HG03280 (cell line): Measurements from ENCODE around the gene SLIT3.
A peak's percentile ranks its signal among the peaks of the same experiment; 100 is the strongest.

Source experiments
- ATAC-seq: cut with Tn5 transposase; IDR thresholded peaks from one replicate; pipeline ENCODE4 v1.9.1; 2021; ENCODE audit warnings: mild to moderate bottlenecking, moderate library complexity; ENCODE audit not compliant: unreplicated experiment

The SLIT3 gene

DNA sequence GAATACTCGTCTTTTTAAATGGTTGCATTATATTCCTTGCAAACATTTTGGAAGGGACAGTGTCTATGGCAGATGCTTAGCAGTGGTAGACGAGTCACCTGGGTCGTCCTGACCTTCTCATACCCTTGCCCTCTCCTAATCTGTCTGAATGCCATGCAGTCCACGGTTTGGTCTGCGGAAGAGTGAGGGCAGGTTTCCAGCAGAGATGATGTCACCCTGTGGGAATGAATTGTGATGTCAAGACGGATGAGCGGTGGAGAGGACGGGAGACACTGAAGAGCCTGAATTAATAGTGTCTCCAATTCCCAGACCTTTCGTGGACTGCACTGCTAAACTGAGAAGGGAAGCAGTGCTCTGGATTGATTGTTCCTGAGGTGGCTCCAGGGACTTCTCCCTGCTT lies 392.7 kb downstream of the SLIT3 start:
- no peak for ATAC-seq

- no peak for ATAC-seq
Measured at GRCh38 chr5:168903061-168903460, 397.9 kb downstream of the SLIT3 start.

- no peak for ATAC-seq
Measured at GRCh38 chr5:168899673-168900072, 401.3 kb downstream of the SLIT3 start.

GRCh38 chr5:168899264-168899663 lies 401.7 kb downstream of the SLIT3 start:
- ATAC-seq, result no peak

DNA sequence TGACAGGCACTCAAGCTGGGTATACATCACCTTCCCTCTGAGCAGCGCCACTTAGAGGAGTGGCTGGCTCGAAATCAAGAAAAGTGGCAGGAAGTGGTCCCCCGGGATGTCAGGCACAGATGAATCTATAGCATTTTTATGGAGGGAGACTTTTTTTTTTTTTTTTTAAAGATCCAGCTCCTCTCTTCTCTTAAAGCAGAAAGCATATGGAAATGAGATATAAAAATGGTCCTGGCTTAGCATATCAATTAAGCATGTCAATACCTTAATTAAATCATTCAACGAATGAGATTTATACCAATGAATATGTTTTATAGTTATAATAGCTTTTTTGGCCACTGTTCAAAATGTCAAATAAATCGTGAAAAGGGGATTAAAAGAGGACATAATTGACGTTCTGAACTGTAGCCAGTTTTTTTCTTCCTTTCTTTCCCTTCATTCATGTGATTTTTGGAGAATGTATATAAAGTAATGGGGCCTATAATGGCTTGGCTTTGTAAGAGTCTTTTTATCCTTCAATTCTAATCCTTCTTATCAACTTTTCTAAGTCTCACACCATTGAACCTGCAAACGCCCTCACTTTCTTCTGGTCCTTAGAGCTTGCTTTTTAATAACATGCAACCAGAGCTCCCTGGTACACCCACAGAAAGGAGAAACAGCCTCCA lies 402.6 kb downstream of the SLIT3 start:
- no peak for ATAC-seq

- ATAC-seq, result no peak
Measured at GRCh38 chr5:168897387-168898122, 403.4 kb downstream of the SLIT3 start.

DNA sequence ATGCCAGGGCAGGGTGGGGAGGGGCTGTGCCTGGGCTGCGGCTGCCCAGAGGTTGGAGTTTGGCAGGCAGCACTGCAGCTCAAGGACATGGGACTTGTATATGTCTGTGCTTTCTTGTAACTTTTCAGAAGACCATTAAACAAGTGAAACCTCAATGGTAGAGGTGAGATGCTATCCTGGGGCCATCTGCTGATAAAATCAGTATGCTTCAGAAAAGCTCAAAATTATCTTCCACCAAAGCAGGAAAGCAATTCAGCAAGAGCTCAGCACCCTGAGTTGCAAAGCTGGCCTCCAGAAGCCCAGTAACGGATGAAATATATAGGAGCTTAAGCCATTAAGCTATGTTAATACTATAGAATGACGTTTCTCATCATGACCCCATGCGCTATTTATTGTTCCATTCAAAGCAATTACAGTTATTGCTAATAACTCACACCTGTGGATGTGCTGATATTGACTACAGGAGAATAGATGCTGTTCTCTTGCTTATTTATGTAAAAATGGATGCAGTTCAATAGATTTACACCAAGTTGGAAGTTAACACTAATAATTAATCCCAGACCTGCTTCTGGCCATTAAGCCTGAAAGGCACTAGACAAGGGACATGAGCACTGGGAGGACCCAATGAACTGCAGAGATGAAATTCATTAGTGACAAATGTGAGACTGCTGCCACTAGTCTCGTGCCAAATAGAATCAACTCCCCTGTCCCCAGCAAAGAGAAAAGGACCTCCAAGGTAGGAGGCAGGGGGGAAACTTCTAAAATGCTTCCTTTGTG lies 405.5 kb downstream of the SLIT3 start:
- no peak for ATAC-seq

DNA sequence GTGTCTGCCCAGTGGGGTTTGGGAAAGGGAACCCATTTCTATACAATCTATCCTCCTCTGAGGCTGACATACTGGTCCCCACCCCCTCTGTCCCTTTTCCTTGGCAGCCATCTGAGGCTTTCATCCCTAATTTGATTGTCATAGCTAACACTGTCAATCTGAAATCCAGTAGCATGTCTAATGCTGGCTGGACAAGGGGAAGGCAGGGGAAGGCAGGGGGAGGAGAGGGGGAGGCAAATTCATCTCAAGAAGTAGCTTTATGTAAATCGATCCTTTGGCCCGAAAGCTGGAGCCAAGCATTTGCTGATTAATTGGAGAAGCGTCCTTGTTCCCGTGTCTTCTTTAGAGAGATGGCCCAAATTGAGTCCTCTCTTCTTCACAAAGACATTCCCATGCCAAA lies 407.7 kb downstream of the SLIT3 start:
- ATAC-seq, result no peak

DNA sequence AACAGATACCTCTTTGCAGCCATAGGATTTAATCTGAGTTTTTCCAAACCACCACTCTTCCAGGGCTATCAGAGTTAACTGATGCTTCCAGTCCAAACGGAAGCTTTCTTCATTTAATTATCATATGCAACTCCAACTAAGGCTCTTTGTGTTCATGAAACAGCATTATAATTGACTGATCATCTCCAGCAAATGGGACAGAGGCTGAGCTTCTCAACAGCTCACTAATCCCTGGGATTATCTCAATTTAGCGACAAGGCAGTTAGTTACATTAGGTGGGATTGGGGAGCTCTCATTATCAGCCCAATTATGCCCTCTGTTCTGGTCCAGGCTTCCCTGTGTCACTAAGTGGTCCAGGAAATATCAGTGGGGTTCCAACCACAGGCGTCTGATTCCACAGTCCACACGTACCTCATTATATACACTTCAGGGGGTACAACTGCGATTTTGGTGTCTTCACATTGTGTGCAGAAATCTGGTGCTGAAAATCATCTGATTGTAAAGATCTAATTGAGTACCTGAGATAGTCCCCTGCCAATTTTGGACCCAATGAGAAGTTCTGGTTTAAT lies 408.2 kb downstream of the SLIT3 start:
- no peak for ATAC-seq

GRCh38 chr5:168890816-168891812 lies 409.8 kb downstream of the SLIT3 start:
- ATAC-seq, result no peak

GRCh38 chr5:168889039-168889438 lies 411.9 kb downstream of the SLIT3 start:
- no peak for ATAC-seq

DNA sequence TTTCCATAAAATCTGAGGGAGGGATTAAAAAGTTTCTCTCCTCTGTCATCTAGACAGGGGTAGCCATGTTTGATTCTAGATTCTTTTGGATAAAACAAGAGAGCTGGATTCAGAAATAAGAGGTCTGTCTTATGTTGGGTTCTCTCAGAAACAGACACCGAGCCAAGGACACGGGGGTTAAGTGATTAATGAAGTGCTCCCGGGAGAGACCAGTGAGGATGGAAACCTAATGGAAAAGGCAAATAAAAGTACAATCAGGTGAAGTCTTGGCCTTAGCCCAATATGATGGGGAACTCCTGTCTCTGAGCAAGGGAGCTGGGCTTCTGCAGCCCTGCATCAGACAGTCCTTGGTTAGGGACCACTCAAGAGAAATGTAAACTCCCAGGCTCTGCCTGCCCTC lies 413.0 kb downstream of the SLIT3 start:
- no peak for ATAC-seq

GRCh38 chr5:168886157-168886556 lies 414.8 kb downstream of the SLIT3 start:
- ATAC-seq, result no peak

DNA sequence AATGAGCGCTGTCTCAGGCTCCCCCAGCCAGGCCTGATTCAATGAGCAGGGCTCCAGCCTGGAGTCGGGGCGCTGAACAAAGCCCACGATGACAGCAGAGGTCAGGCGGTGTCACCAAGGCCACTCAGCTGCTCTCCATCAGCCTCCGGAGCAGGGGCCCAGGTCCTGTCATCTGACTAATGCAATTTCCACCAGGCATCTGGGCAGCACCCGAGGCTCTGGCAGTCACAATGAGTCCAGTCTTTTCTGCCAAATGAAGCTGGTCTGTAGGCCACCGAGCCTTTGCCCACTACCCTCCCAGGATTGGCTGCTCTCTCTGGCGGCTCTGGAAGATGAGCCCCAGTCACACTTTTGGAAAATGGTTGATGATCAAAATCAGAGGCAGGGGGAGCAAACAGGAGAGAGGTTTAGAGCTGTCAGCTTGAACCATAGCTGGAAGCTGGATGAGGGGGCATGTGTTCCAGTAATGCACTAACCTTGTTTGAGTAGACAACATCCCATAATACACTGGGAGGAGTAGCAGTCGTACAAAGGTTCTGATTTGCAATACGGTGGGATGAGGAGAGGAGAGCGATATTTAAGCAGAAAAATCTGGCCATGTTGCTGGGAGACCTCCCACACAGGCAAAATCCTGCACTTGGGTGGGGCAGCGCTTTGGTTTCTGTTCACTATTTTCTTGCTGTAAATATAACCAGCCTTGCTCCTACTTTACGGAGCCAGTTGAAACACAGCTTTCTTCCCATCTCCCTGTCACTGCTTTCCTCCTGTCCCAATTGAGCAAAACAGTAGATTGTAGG lies 415.4 kb downstream of the SLIT3 start:
- ATAC-seq, result no peak

- ATAC-seq, result no peak
Measured at GRCh38 chr5:168883991-168884390, 416.9 kb downstream of the SLIT3 start.

GRCh38 chr5:168883281-168883741 lies 417.6 kb downstream of the SLIT3 start:
- no peak for ATAC-seq

- no peak for ATAC-seq
Measured at GRCh38 chr5:168882283-168882682, 418.7 kb downstream of the SLIT3 start.

DNA sequence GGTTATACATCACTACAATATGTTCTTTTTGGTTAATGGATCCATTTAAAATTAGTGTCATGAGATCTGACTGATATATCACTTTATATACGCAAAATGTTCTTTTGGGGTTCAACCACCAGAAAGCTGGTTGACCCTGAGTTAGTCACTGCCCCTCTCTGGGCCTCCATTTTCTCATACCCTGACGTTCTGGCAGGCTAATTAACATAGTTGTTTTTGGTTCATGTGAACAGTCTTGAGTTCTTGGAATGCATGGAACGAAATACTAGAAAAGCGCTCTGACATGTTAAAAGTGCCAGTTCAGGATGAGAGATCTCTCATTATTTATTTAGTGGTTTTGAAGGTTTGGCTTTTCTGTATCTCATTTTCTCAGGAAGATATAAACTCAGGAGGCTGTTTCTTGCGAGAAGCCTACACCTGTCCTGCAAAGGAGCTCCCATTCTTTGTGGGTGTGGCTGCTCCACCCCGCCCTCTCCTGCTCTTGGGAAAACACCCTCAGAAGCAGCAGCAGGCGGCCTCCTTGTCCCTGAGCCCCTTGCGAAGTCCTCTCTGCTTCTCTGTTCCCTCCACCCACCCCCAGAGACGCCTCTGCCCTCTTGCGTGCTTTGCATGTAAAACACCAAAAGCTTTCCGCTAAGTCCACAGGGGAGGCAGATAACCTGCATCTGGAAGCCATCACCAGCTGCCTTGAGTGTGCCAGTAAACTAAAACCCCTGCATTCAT lies 419.4 kb downstream of the SLIT3 start:
- no peak for ATAC-seq

DNA sequence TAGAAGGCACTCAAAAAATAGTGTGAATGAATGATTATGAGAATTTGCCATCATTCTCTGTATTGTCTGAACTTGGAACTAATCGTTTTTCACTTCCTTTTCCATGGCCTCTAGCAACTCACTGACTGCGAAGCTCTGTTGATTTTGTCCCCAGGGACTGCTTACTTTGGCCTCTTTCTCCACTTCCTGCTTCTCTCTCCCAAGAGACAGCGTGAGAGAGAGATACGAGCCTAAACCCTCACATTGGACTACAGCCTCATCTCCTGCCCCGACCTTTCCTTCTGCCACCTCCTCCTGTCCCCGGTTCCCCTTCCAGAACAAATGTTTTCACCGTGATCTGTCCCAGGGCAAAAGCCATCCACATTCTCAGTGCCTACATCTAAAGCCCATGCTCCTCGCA lies 421.0 kb downstream of the SLIT3 start:
- ATAC-seq, result peak; percentile 71
